ENCODE measurements around the gene SEMA6A. TPM values are rescaled to one million over a fixed set of nuclear protein-coding genes. Genes with fewer than 3 reads are reported as not detected.

The SEMA6A gene
- total and polyA plus RNA-seq, 2 of the 13 experiments (the other 11 are each of a cell fraction or from before 2014, with no cell fraction given), result 5.1 to 6.5 TPM

DNA sequence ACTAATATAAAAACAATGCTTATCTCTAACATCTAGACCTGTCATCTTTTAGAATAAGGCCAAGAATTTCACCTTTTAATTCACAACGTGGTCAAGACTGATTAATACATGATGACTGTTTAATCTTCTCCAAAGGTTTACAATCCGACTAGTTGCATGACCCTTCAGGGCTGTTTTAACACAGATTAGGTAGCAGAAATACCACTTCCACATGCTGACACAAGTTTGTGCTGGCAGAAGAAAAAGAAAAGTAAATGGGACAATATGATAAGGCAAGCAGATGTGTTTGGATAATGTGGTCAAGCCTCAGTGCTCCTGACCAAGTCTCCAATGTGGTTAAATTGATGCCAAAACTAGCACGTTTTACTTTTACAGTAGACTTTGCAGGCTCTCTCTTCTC is 31.1 kb downstream of the SEMA6A start:
- H3K4me2 ChIP-seq (ENCODE audit: low read depth, low read length), result no peak overlapping the region
- FAIRE-seq (no peak), DNase-seq (ENCODE audit: low spot score) (no peak), ATAC-seq (no peak)
- in situ Hi-C loops (cut with HindIII; ENCODE audit: extremely low pct_ligation_motif_present, low pct_unique_long_range_greater_than_20kb), result no loop called here
- no peak overlapping the region for H2AFZ ChIP-seq (ENCODE audit: low read length)
- no TSS peak for BruUV-seq (replicated peaks)
- H3K27ac ChIP-seq (ENCODE audit: extremely low read length, insufficient read depth, low read length), result no peak overlapping the region
- H3K4me3 ChIP-seq (replicated peaks in 1 of 3; ENCODE audit: insufficient read depth in 1 of 3, low read depth in 2 of 3, low read length in 3 of 3), result no peak overlapping the region
- intact Hi-C loops (cut with micrococcal nuclease; ENCODE audit: unreplicated experiment), result no loop called here
- CTCF ChIA-PET (ENCODE audit: low intra/inter-chr PET ratio, low total read pairs), result no interaction called here
- H3K9ac ChIP-seq (ENCODE audit: insufficient read depth, low read depth, low read length), result no peak overlapping the region
- 61% methylated on average over 3 of the region's 3 CpGs for WGBS (ENCODE audit: low lambda C conversion rate)
- peaks cover 46% of the 10 kb centered on the region for H3K79me2 ChIP-seq (ENCODE audit: insufficient read depth, low read length)
- no peaks in the 10 kb centered on the region for H4K20me1 ChIP-seq (ENCODE audit: insufficient read depth, low read length)
- no peaks in the 10 kb centered on the region for H3K36me3 ChIP-seq (replicated peaks in 1 of 2; ENCODE audit: control insufficient read depth in 1 of 2, insufficient read depth in 2 of 2, low read length in 2 of 2)
- peaks cover 26% of the 10 kb centered on the region for H3K4me1 ChIP-seq (ENCODE audit: insufficient read depth, low read length)
- no peaks in the 10 kb centered on the region for H3K27me3 ChIP-seq (ENCODE audit: control insufficient read depth in 1 of 2, insufficient read depth in 2 of 2, low read length in 2 of 2)
- H3K9me3 ChIP-seq (ENCODE audit: low read length), result peaks cover 20% of the 10 kb centered on the region
- TF ChIP-seq SETDB1 (CRISPR knock-in tag; IDR thresholded peaks at IDR 0.05; ENCODE audit: borderline replicate concordance) (no peak), GATA4 (IDR thresholded peaks at IDR 0.05; ENCODE audit: borderline replicate concordance, low read depth) (no peak), EZH2 (conservative IDR thresholded peaks at IDR 0.05; ENCODE audit: low read depth, low read length) (no peak), HMG20A (CRISPR knock-in tag; IDR thresholded peaks at IDR 0.05; ENCODE audit: borderline replicate concordance) (no peak), ZNF598 (CRISPR knock-in tag; IDR thresholded peaks at IDR 0.05; ENCODE audit: borderline replicate concordance) (no peak), ZNF296 (CRISPR knock-in tag; conservative IDR thresholded peaks at IDR 0.05) (no peak), GABPB1 (CRISPR knock-in tag; IDR thresholded peaks at IDR 0.05) (no peak), ZBTB42 (CRISPR knock-in tag; IDR thresholded peaks at IDR 0.05) (no peak), CBFB (CRISPR knock-in tag; IDR thresholded peaks at IDR 0.05) (no peak), ZNF142 (CRISPR knock-in tag; IDR thresholded peaks at IDR 0.05) (no peak), TFAP4 (IDR thresholded peaks at IDR 0.05; ENCODE audit: borderline replicate concordance, low read depth) (no peak), ZNF761 (CRISPR knock-in tag; conservative IDR thresholded peaks at IDR 0.05) (no peak), ZNF234 (CRISPR knock-in tag; conservative IDR thresholded peaks at IDR 0.05) (no peak), POLR2AphosphoS2 (IDR thresholded peaks at IDR 0.05; ENCODE audit: low read depth, low read length) (no peak), IRF9 (CRISPR knock-in tag; IDR thresholded peaks at IDR 0.05; ENCODE audit: borderline replicate concordance) (no peak)
- POLR2A ChIA-PET, result no interaction called here

All from HepG2 (cell line).